RPMI8226 (cell line): ENCODE results near the gene DDX5.
A peak's percentile ranks its signal among the peaks of the same experiment; 100 is the strongest.
"Not testable (repeated sequence)": the region's sequence is repeated elsewhere in the genome, so short reads cannot be mapped to it uniquely, and the experiment has no call there.

Source experiments
- DNase-seq: peaks from one replicate; pipeline ENCODE4 v3.0.0-alpha.2; 2015

Gene DDX5

DNA sequence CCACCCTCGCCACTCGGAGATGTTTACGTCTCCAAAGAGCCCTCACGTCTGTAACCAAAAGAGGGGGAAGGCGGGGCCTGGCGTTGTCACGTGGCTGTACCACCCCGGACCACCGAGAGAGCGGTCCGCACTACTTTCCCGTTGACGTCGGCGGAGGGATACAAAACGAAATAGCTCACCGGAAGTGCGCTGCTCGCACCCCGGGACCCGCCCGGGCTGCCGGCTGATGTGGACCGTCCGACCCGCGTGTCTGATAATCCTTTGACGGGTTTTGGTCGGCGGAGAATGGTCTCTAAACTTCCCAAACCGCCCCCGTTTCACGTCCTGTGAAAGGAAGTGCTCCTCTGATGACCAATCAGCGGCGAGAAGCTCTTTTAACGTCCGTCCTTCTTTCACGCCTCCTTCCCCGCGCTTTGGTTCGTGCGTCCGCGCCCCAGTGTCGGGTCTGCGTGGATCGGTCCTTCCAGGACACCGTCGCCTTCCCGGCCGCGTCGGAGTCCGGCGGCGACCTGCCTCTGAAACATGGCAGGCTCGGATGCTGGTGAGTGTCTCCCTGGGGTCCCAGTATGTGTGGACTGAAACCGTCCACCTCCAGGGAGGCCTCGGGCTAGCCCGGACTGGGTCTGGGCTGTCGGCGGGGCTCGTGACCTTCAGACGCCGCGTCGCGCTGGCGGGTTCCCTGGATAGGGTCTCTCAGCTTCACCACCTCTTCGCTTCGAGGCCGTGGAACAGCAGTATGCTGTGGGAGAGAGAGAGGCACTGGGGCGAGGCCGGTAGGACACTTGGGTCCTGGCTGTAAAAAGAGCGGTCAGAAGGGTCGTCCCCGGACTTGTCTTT, 705 bp upstream of the DDX5 start, which contains the start of gene CEP95:
CEP95 (plus strand) TSS at position 402 of the 837 bp plus-strand sequence; CDS start at position 523, 121 bp downstream.
- DNase-seq, result peak; percentile 91

GRCh38 chr17:64505340-64506200, 519 bp downstream of the DDX5 start:
- DNase-seq, result peak; percentile 92

DNA sequence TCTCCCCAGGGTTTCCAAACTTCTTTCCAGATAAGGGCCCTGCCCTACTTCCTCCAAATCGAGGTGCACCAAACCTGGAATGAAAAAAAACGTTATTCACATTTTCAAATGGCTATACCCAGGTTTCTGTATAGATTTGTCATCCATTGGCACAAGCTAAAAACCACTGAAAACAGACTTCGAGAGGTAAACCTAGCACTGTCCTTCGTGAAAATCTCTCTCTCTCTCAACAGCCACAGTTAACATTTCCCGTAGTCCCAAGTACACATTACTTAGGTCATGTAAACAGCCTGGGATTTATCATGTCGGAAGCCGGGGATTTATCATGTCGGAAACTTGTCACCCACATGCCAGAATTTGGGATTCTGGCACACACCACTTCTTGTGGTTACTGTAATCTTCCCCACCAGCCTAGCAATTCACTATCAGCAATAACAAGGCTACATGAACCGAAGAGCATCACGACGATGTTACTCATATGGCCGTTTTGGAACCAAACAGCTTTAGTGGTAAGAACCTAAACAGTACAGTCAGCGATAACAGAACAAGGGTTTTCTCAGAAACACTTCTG, 1.2 kb downstream of the DDX5 start:
- DNase-seq, result no peak

GRCh38 chr17:64503821-64504768, 2.0 kb downstream of the DDX5 start:
- no peak for DNase-seq

DNA sequence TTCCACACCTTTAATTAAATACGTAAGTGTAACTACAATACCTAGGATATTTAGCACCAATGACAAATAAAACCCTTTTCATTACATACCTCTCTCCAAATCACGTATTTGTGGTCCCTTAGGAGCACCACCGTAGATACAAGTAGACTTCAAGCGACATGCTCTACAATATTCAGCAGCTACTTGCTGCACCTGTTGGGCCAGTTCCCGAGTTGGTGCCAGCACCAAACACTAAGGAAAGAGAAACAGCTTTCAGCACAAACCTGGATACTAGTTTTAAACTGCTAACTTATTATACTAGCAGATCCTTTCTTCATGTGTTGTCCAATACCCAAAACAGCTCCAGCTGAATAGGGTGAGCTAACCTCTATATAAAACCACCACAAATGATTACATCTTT, 2.7 kb downstream of the DDX5 start:
- no peak for DNase-seq

DNA sequence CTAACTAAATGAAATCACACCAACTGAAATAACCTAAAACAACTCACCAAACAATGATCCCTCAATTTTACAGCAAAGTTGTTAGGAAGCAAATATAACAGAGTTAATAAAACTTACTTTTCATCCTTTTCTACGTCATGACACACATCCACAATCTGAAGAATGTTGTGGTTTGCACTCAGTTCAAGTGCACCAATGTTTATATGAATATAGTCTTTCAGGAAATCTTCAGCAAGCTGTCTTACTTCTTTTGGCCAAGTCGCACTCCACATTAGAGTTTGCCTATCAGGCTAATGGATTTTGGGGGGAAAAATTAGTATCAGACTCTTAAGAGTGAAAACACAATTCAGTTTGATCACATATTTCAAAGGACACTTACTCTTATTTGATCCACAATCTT, 3.3 kb downstream of the DDX5 start:
- no peak for DNase-seq

DNA sequence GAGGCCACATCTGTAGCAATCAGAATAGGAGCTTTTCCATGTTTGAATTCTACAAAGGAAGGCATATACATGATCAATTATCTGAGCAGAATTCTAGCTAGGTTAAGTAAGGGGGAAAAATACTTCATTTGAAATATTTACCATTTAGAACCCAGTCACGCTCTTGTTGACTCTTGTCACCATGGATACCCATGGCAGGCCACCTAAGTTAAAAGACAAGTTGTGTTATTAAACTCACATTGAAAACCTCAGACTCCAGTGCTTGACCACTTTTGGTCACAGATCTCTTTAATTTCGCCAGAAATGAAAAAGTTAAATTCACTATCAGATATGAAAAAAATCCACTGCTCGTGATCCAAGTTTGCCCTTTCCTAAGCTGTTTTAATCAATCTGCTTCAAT, 4.1 kb downstream of the DDX5 start:
- no peak for DNase-seq

DNA sequence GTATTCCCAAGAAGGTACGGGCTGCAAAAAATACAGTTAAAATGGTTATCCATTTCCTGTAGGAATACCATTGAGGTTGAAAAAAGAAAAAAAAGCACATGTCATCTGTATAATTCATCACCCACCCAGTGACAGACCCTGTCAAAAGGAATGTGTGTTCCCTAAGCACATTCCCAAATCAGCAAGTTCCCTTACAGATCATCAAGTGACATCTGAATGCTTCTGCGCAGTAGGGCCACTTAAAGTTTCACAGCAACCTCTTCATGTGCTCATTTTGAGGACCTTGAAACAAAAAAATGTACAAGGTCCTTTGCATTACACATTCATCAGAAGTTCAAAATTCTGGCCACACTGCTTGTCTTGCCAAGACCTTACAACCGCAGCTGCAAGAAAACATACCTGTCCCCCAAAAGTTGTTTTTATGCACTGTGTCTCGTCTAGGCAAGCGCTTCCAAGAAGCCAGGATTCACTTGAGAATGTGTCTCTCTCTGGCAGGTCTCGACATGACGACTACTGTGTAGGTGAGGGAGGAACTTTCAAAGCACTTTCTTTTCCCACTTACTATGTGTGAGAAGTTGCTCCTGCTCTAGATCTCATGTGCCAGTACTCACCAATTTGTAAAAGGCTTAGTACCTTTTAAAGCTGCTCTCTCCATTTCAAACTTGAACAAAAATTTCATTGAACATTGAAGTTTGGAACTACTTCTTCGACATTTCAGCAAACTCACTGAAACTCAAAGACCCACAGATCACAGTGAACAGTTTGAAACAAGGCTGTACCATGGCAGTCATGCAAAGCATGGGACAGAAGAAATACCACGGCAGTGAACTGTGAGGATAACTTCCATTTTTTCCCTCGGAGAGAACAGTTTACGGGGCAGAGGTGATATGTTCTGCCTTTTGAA, 5.0 kb downstream of the DDX5 start:
- no peak for DNase-seq

GRCh38 chr17:64500487-64500859, 5.6 kb downstream of the DDX5 start:
- no peak for DNase-seq

- no peak for DNase-seq
These were observed 6.1 kb downstream of the DDX5 start for GRCh38 chr17:64499805-64500486.

GRCh38 chr17:64498308-64499203, 7.5 kb downstream of the DDX5 start:
- DNase-seq, result no peak

- no peak for DNase-seq
These were observed 8.5 kb downstream of the DDX5 start for GRCh38 chr17:64497565-64498035.

GRCh38 chr17:64496786-64497564, 9.1 kb downstream of the DDX5 start, which contains the start of gene POLG2:
Gene POLG2, minus strand, starts transcription at chr17:64497054. Its CDS starts 86 bp downstream, at chr17:64496968.
- peak; percentile 97 for DNase-seq

DNA sequence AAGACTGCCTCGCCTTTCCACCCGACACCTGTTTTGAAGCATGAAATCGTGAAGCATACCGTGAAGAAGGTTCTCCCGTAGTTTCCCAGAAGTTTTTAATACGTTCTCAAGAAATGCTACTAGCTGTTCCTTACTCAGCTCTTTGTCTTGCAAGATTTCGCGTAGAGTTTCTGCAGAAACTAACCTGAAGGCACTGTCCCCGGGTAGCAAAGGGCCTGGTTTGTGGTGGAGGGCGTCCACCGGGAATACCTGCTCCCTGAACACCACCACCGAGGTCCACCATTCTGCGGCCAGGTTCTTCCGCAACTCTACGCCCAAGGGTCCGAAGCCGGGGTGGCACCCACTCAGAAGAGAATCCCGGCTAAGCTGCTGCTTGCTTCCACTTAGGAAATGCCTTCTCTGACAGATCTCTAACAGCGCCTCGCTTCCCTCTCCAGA, 9.7 kb downstream of the DDX5 start:
- DNase-seq, result no peak

- not testable (repeated sequence) for DNase-seq
These were observed 10.8 kb downstream of the DDX5 start for GRCh38 chr17:64495300-64495699.

DNA sequence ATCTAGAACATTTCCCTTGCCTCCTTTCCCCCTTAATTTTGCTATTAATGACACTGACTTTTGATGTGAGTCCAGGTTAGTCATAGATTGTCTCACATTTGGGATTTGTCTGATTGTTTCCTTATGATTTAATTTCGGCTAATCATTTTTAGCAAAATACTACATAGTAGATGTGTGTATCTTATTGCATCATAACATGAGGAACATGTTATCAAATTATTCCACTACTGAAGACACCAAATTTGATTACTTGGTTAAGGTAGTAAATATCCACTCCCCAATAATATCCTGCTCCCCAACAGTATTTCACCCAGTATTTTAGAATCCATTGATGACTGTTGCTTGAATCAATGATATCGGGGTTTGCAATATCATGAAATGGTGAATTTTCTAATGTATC, 12.0 kb downstream of the DDX5 start:
- no peak for DNase-seq

- DNase-seq, result no peak
These were observed 13.5 kb downstream of the DDX5 start for GRCh38 chr17:64492481-64493109.

DNA sequence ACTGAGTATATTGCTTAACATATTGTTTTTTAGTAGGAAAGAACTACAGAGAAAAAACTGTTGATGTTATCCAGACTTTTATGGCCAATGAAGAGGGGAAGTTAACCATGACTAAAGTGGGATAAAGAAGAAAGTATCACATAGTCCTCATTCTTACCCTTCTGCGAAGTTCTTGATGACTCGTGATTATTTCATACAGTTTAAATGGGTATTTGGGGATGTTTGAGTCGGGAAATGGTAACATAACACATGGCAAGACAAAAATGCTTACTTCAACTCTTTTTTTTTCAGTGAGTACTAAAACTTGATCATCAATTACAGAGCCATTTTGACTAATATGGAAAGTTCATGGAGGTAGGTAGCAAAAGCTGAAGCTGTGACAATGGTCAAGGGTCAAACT, 14.1 kb downstream of the DDX5 start:
- no peak for DNase-seq
